GM12873 (cell line): ENCODE results near the gene GRIN2B.

Experiments used
- TF ChIP-seq, protein P1 (sequence below): IDR thresholded peaks from 2 replicates; pipeline ENCODE4 v1.5.1; 2012; ENCODE audit warnings: low read depth, mild to moderate bottlenecking, moderate library complexity, low read length, control low read depth; ENCODE audit not compliant: insufficient read depth; ENCODE audit errors: missing control alignments

The GRIN2B gene

DNA sequence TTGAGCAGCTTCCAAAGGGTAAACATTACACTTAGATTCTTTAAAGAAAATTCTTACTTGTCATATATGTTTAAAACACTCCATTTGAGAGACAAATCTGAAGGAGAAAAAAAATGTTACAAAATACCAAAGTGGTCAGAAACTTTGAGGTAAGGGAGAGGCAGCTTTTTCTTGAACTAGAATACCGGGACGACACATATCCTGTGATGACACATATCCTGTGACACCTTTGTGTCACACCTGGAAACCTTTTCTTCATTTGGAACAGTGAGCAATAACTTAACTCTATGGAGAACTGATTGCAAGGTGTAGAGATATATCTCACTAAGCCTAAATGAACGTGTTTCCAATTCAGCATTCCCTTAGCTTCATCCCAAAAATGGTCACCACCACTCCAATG is 4.6 kb upstream of the GRIN2B start:
- TF ChIP-seq, protein P1, sequence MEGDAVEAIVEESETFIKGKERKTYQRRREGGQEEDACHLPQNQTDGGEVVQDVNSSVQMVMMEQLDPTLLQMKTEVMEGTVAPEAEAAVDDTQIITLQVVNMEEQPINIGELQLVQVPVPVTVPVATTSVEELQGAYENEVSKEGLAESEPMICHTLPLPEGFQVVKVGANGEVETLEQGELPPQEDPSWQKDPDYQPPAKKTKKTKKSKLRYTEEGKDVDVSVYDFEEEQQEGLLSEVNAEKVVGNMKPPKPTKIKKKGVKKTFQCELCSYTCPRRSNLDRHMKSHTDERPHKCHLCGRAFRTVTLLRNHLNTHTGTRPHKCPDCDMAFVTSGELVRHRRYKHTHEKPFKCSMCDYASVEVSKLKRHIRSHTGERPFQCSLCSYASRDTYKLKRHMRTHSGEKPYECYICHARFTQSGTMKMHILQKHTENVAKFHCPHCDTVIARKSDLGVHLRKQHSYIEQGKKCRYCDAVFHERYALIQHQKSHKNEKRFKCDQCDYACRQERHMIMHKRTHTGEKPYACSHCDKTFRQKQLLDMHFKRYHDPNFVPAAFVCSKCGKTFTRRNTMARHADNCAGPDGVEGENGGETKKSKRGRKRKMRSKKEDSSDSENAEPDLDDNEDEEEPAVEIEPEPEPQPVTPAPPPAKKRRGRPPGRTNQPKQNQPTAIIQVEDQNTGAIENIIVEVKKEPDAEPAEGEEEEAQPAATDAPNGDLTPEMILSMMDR = no peak

DNA sequence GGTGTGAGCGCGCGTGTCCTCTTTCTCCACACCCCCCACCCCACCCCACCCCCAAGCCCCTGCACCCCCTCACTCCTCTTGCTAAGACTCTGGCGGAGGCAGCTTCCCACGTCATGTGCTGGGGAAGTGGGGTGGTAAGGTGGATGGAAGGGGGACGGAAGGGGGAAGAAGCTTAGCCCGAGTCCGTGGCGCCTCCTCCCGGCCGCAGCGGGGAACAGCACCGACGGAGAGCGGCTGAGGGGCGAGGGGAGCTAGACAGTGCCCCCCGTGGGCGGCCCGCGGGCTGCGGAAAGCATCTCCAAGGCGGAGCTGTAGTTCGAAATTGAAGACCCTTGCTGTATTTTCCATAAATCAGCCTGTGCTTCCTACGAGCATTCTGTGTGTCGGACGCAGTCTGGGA is 588 bp upstream of the GRIN2B start:
- TF ChIP-seq, protein P1 = peak; percentile 54

DNA sequence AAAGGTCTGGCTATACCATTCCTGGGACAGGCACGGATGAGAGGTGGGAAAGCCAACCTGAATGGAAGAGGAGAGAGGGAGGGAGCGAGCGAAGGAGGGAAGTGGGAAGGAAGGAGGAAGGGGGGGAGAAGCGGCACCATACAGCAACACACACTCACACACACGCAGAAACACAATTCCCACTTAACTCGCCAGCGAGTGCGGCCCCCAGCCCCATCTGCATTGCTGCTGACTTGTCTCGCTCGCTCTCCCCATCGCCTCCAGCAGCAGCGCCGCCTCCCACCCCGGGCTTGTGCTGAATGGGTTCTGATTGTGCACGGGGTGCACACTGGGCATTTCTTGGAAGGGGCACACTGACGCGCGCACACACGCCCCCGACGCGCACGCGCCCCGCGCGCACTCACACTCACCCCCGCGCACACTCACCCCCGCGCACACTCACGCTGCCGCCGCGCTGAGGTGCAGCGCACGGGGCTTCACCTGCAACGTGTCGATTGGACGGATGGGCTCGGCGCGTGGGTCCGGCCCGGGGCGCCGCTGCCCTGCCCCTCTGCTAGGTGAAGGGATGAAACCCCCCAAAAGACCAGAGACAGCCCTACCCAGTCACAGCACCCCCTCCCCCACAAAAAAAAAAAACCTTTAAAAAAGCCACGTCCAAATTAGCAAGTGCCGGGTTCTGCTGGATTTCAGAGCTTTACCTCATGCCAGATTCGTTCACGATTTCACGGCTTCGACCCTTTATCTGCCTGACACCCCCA is 685 bp downstream of the GRIN2B start:
- TF ChIP-seq, protein P1 = no peak

DNA sequence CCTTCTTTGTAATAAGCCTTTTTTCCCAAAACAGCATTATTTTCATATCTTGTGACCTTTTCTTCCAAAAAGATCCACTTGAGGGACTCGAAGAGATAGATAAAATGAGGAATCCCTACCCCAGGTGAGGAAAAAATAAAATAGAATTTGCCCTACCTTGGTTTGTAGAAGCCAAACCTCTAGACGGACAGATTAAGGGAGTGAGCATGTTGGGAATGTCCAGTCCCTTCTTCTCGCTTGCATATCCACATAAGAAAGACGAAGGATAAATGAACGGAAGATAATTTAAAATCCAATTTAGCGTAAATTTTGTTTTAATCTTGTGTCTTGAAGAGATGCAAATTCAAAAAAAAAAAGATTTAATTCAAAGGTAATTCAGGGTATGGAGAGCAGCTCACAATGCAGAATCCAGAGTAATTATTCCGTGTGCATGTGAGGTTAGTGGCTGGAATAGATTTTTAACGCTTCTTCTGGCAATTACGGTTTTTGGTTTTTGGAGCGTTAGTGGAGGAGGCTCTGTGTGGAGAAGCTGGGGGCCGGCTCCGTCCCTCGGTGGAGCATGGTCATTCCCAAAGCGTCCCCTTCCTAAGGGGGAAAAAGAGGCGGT is 1.5 kb downstream of the GRIN2B start:
- TF ChIP-seq, protein P1 = no peak

DNA sequence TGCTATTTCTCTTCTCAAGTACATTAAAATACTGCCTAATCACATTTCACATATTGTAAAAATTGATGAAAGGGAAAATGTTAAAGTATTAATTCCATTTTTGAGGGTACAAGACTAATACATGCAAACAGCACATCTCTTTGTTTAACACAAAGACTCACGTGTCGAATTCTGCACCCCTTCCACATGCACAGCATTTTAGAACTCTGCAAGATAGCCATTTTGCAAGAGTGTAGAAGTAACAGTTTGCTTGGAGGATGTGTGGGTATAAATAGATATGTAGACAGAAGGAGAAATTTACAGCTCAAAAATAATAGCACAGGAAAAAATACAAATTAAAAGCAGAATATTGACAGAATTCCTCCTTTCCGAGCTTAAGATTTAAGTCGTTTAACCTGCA is 2.5 kb downstream of the GRIN2B start:
- TF ChIP-seq, protein P1 = no peak

DNA sequence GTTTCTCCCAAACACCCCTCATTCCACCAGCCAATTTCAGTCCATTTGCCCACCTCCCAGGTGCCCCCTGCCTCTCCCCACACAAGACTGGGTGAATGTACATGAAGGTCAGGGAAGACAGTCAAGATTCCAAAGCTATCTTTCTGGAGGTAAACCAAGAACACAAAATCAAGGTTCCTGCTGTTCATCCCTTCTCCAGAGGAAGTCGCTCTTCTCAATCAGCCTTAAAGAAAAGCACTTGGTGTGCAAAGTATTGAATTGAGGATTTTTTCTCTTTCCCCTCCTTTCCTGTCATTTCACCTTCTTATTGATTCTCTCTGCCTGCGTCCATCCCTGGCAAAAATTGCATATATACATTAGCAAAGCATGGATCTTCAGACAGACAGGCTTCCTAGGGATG is 4.5 kb downstream of the GRIN2B start:
- TF ChIP-seq, protein P1 = peak; percentile 34

DNA sequence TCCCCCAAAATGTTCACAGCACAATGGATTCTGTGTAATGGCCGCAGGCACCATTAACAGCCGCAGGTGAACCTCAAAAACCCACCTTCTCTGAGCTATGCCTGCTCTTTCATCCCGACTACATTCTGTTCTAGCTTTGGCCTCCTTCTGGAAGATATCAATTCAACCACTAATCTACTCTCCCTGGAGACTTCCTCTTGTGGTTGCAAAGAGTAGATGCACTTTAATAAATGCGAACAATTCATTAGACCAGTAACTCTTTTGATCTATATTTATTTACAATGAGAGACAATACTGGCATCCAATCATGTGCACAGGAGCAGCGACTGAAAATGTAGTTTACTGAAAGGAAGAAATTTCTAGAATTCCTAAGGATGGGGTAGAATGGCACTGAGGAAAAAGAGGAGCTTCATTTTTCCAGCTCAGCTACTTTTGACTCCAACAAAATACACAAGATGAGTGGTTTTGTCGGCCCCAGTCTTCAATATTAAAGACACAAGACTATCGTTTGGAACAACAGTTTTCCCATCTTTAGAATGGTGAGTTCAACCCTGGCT is 5.3 kb downstream of the GRIN2B start:
- TF ChIP-seq, protein P1 = no peak
